B cell (primary cell): ENCODE results near the gene OR10G3. TPM values are rescaled to one million over a fixed set of nuclear protein-coding genes. Genes with fewer than 3 reads are reported as not detected.

Experiments
- ATAC-seq: fragments of 200-7000 bp; cut with Tn5 transposase; one replicate; pipeline ENCODE4 v1.10.0; 2021; ENCODE audit warnings: low read depth, mild to moderate bottlenecking, moderate number of reproducible peaks, moderate library complexity
- CTCF ChIA-PET: fragments of 350-600 bp; sonication (Branson Sonifier 250); formaldehyde crosslinking; loops from one replicate; lab custom pipeline; 2021; ENCODE audit warnings: antibody characterized with exemption, inconsistent platforms; lab: Charles Lee
- POLR2A ChIA-PET: fragments of 350-600 bp; sonication (Branson Sonifier 250); formaldehyde crosslinking; loops from one replicate; lab custom pipeline; 2021; ENCODE audit warnings: antibody characterized with exemption; lab: Charles Lee
- DNase-seq: peaks from one replicate; pipeline ENCODE4 v3.0.0; 2013
- H2AFZ ChIP-seq: 2 replicates; pipeline ENCODE4 v1.6.1; 2012; ENCODE audit warnings: mild to moderate bottlenecking, low read depth, low read length; ENCODE audit not compliant: insufficient read depth, poor library complexity, severe bottlenecking
- H3K27ac ChIP-seq, 2 donors: 1 replicate in 1 of 2; 2 replicates in 1 of 2; pipeline ENCODE4 v1.5.1; 2012 to 2013; ENCODE audit warnings: low read length in 2 of 2, mild to moderate bottlenecking in 2 of 2, moderate library complexity in 1 of 2
- H3K27me3 ChIP-seq, 4 experiments: fragments of 200-600 bp in 1 of 4; sonication (generic) in 1 of 4; replicated peaks in 1 of 4; 1 replicate in 2 of 4; 2 replicates in 2 of 4; pipeline versions ENCODE4 v1.6.1 to v1.7.0; 2013 to 2016; ENCODE audit warnings: low read length in 3 of 4, mild to moderate bottlenecking in 2 of 4, mixed read lengths in 1 of 4, moderate library complexity in 1 of 4; ENCODE audit not compliant: insufficient read depth in 4 of 4, control insufficient read depth in 3 of 4; ENCODE audit errors: control extremely low read depth in 1 of 4
- H3K36me3 ChIP-seq, 2 experiments: replicated peaks in 1 of 2; 1 replicate in 1 of 2; 2 replicates in 1 of 2; pipeline versions ENCODE4 v1.6.1 to v1.7.1; 2013; ENCODE audit warnings: low read length in 1 of 2; ENCODE audit not compliant: insufficient read depth in 2 of 2, control insufficient read depth in 1 of 2; ENCODE audit errors: control extremely low read depth in 1 of 2, extremely low read depth in 1 of 2
- H3K4me1 ChIP-seq, 2 donors: fragments of 200-600 bp in 1 of 2; sonication (generic) in 1 of 2; 1 replicate in 1 of 2; 2 replicates in 1 of 2; pipeline versions ENCODE4 v1.5.1 to v1.6.1; 2013 to 2017; ENCODE audit warnings: low read length in 2 of 2; ENCODE audit not compliant: control insufficient read depth in 2 of 2, insufficient read depth in 2 of 2
- H3K4me2 ChIP-seq: replicated peaks from 2 replicates; pipeline ENCODE3; 2012; ENCODE audit warnings: mild to moderate bottlenecking, low read depth, low read length; ENCODE audit not compliant: poor library complexity, severe bottlenecking
- H3K4me3 ChIP-seq, 5 experiments: fragments of 200-600 bp in 1 of 5; sonication (generic) in 1 of 5; 1 replicate in 3 of 5; 2 replicates in 2 of 5; pipeline versions ENCODE4 v1.5.1 to v1.7.0; 2011 to 2016; ENCODE audit warnings: low read length in 4 of 5, mild to moderate bottlenecking in 4 of 5, low read depth in 2 of 5, control low read depth in 1 of 5, moderate library complexity in 1 of 5; ENCODE audit not compliant: insufficient read depth in 1 of 5; ENCODE audit errors: control extremely low read depth in 1 of 5, extremely low read depth in 1 of 5
- H3K79me2 ChIP-seq: fragments of 200-600 bp; sonication (generic); one replicate; pipeline ENCODE4 v1.6.0; 2016; ENCODE audit warnings: low read length; ENCODE audit not compliant: control insufficient read depth, insufficient read depth
- H3K9ac ChIP-seq: fragments of 200-600 bp; sonication (generic); 2 replicates; pipeline ENCODE4 v1.6.1; 2017; ENCODE audit warnings: mild to moderate bottlenecking, low read length, moderate library complexity
- H3K9me3 ChIP-seq, 3 donors: one replicate each; pipeline versions ENCODE4 v1.6.1 to v1.7.1; 2013; ENCODE audit warnings: low read length in 2 of 3; ENCODE audit not compliant: control insufficient read depth in 2 of 3, insufficient read depth in 1 of 3; ENCODE audit errors: control extremely low read depth in 1 of 3
- H4K20me1 ChIP-seq: 2 replicates; pipeline ENCODE4 v1.6.0; 2012; ENCODE audit warnings: mild to moderate bottlenecking, low read length; ENCODE audit not compliant: insufficient read depth, control insufficient read depth, poor library complexity, severe bottlenecking
- H3K27ac Mint-ChIP-seq: one replicate; pipeline ENCODE4 v1.8.0; 2021; ENCODE audit warnings: mixed read lengths
- H3K27me3 Mint-ChIP-seq: one replicate; pipeline ENCODE4 v1.8.0; 2021; ENCODE audit warnings: mixed read lengths
- H3K4me1 Mint-ChIP-seq: one replicate; pipeline ENCODE4 v1.8.0; 2021; ENCODE audit warnings: mixed read lengths
- H3K4me3 Mint-ChIP-seq: one replicate; pipeline ENCODE4 v1.8.0; 2021; ENCODE audit warnings: mixed read lengths
- H3K9me3 Mint-ChIP-seq: one replicate; pipeline ENCODE4 v1.8.0; 2022; ENCODE audit warnings: mixed read lengths; ENCODE audit not compliant: insufficient read depth
- CTCF ChIP-seq: fragments of 200-600 bp; IDR thresholded peaks from one replicate; pipeline ENCODE4 v1.8.0; 2022; ENCODE audit warnings: antibody characterized with exemption, mild to moderate bottlenecking
- EZH2 ChIP-seq: IDR thresholded peaks from 2 replicates; pipeline ENCODE4 v1.6.1; 2012; ENCODE audit warnings: borderline replicate concordance, low read depth, mild to moderate bottlenecking, moderate library complexity, low read length; ENCODE audit not compliant: insufficient read depth, poor library complexity, severe bottlenecking
- WGBS: methylation state at CpG from one replicate; pipeline ENCODE4 v1.1.5; 2013; ENCODE audit warnings: missing lambda C conversion rate; ENCODE audit not compliant: insufficient coverage; 5-methylcytosine and 5-hydroxymethylcytosine counted together
- intact Hi-C: fragments of 100-400 bp; cut with micrococcal nuclease; formaldehyde crosslinking; loops from one replicate; pipeline ENCODE4 v1.10.0; 2022
- polyA plus RNA-seq: library from polyadenylated mRNA; depleted of rRNA; stranded (reverse); fragments of >200 nt; gene quantifications from 2 replicates; pipeline ENCODE4 v1.2.3, GENCODE V29; 2012
- total RNA-seq, 2 donors: library from RNA; stranded (reverse); fragments of 120-200 nt in 1 of 2; gene quantifications; 1 replicate in 1 of 2; 2 replicates in 1 of 2; pipeline versions ENCODE4 v1.2.3 to v1.2.4, GENCODE V29; 2013 to 2022

The OR10G3 gene
- total and polyA plus RNA-seq, 2 donors (not counting 1 experiment from before 2014, with no cell fraction given): not detected

DNA sequence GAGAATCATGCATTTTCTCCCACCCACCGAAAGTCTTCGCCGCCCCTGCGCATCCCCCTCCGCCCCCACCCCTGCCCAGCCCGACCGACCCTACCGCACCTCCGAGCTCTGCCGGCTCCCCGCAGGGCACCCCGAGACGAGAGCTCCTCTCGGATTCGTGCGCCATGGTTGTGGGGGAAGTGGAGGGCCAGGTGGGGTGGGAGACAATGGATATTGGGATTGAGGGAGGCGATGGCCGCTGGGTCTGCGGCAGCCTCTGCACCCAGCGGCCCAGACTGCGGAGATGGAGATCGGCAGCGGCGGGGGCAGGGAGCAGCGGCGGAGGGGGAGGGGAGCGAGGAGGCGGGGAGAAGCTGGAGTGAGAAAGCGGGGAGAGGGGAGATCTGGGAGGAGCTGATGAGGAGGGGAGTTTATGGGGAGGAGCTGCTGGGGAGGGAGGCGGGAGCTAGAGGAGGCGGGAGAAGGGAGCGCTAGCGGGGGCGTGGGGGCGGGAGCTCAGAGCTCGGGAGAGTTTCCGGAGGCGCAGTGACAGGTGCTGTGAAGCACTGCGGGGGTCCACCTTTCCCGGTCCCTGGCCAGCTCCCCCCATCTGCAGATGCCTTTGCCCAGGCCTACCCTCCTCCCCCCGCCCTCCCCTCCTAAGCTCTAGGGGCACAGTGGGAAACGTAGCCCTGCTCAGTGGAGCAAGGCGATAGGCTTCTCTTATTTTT, 53.8 kb downstream of the OR10G3 start, which contains the start of gene SALL2:
Gene SALL2, minus strand, starts transcription at position 385 of the 710 bp plus-strand sequence. Its CDS starts 219 bp downstream, at position 166.
- peaks cover 12% of the 10 kb centered on the region for H3K4me1 Mint-ChIP-seq
- ATAC-seq (peak; percentile 69), DNase-seq (peak; percentile 43)
- Histone ChIP-seq H4K20me1 (no peaks in the 10 kb centered on the region), H3K9ac (peak within 1 kb of the TSS; percentile 70), H3K27me3 (peaks cover 0 to 9% (median 2%) of the 10 kb centered on the region in 4 experiments), H3K27ac (peak within 1 kb of the TSS in 1 of 2 donors; percentile 58), H3K79me2 (no peaks in the 10 kb centered on the region), H3K4me2 (peak within 1 kb of the TSS; percentile 99), H3K9me3 (no peaks in the 10 kb centered on the region), H2AFZ (peak within 1 kb of the TSS; percentile 96), H3K4me3 (peak within 1 kb of the TSS in 4 of 5 experiments; percentile 55 to 75 (median 67)), H3K4me1 (peaks cover 8 to 11% of the 10 kb centered on the region in 2 donors), H3K36me3 (no peaks in the 10 kb centered on the region)
- peak within 1 kb of the TSS; percentile 43 for H3K27ac Mint-ChIP-seq
- POLR2A ChIA-PET: interaction anchor here (0.6 to 1.4 kb wide), 5 partner anchors 13 to 252 kb away, joined by 3 to 7 read pairs (median 3); partner anchors contain the start of genes METTL3, RAB2B and TOX4
- CTCF ChIA-PET: interaction anchor here (1.6 kb wide), 1 partner anchor 28 kb away, joined by 4 read pairs; no protein-coding TSS in a partner anchor
- peaks cover 32% of the 10 kb centered on the region for H3K27me3 Mint-ChIP-seq
- TF ChIP-seq EZH2: no peak
- TF ChIP-seq CTCF: no peak
- peak within 1 kb of the TSS; percentile 88 for H3K4me3 Mint-ChIP-seq
- WGBS: 1% methylated on average over 35 of the region's 43 CpGs
- no peaks in the 10 kb centered on the region for H3K9me3 Mint-ChIP-seq
- intact Hi-C loops: loop anchor here (1.0 kb wide), 1 partner anchor 49 kb away; the partner anchor contains the start of gene TOX4
